IPS DF 6.9 (cell line): Measurements from ENCODE around the gene DARS1.

Source experiments
- DNase-seq: peaks from one replicate; pipeline ENCODE4 v3.0.0-alpha.2; 2013; ENCODE audit warnings: low read depth, low spot score
- H3K27ac ChIP-seq: one replicate; pipeline ENCODE4 v1.5.1; 2013; ENCODE audit warnings: low read length, control low read depth
- H3K27me3 ChIP-seq: 2 replicates; pipeline ENCODE4 v1.6.1; 2013; ENCODE audit warnings: mild to moderate bottlenecking, low read length; ENCODE audit not compliant: control insufficient read depth, insufficient read depth
- H3K36me3 ChIP-seq: 2 replicates; pipeline ENCODE4 v1.6.1; 2013; ENCODE audit warnings: low read length; ENCODE audit not compliant: control insufficient read depth, insufficient read depth
- H3K4me1 ChIP-seq: 2 replicates; pipeline ENCODE4 v1.6.1; 2013; ENCODE audit warnings: low read length; ENCODE audit not compliant: control insufficient read depth, insufficient read depth
- H3K4me3 ChIP-seq: 2 replicates; pipeline ENCODE4 v1.5.1; 2013; ENCODE audit warnings: mild to moderate bottlenecking, low read length
- H3K9me3 ChIP-seq: 2 replicates; pipeline ENCODE4 v1.6.1; 2013; ENCODE audit warnings: low read length, inconsistent platforms; ENCODE audit not compliant: control insufficient read depth, insufficient read depth
- WGBS: extraction: QIAGEN DNeasy Blood & Tissue Kit; methylation state at CpG from one replicate; pipeline ENCODE4 v1.1.7; 2013; ENCODE audit warnings: mixed read lengths, missing lambda C conversion rate; ENCODE audit not compliant: insufficient read length, insufficient coverage; 5-methylcytosine and 5-hydroxymethylcytosine counted together

The DARS1 gene

GRCh38 chr2:135863233-135863632, 122.2 kb downstream of the DARS1 start:
- Histone ChIP-seq H3K4me3 (no peak overlapping the region), H3K27me3 (no peaks in the 10 kb centered on the region), H3K4me1 (no peaks in the 10 kb centered on the region), H3K27ac (no peak overlapping the region), H3K9me3 (no peaks in the 10 kb centered on the region), H3K36me3 (peaks cover 31% of the 10 kb centered on the region; the same call in 1 of the 2 replicates)
- DNase-seq: no peak
- WGBS: no CpG with 5 or more reads among the region's 6 CpGs

DNA sequence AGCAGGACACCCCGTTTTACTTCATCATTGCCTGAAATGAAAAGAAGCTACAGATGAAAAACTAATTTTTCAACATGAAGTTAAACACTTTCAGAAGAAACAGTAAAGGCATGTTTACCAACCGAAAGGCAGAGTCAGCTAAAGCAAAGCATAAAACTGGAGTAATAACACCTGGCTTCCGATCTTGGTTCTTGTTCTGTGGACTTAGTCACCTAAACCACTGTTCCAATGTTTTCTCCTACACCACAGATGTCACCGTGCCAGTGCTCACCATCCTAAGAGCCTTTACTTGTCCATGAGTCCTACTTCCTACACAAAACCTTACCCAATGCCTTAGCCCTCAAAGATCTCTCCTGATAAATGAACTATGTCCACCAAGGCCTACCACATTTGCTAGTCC, 122.7 kb downstream of the DARS1 start:
- Histone ChIP-seq H3K9me3 (no peaks in the 10 kb centered on the region), H3K4me3 (no peak overlapping the region), H3K27me3 (no peaks in the 10 kb centered on the region), H3K36me3 (peaks cover 28% of the 10 kb centered on the region; the same call in 1 of the 2 replicates), H3K4me1 (no peaks in the 10 kb centered on the region), H3K27ac (no peak overlapping the region)
- no CpG with 5 or more reads among the region's 4 CpGs for WGBS
- DNase-seq: no peak
